GM23338 (cell line): ENCODE results near the gene CTNNA2.

Source experiments
- CREB1 ChIP-seq: fragments of 250-450 bp; sonication (Bioruptor Pico); IDR thresholded peaks from 2 replicates; pipeline ENCODE4 v1.5.0; 2020; ENCODE audit warnings: low read depth, mild to moderate bottlenecking, moderate library complexity
- CTCF ChIP-seq, 2 experiments: fragments of 200-600 bp in 1 of 2; sonication (generic) in 1 of 2; conservative IDR thresholded peaks; 2 replicates each; pipeline versions ENCODE4 v1.5.1 to v1.6.1; 2016 to 2017; ENCODE audit warnings: antibody characterized with exemption in 2 of 2, low read depth in 2 of 2, mild to moderate bottlenecking in 2 of 2, moderate library complexity in 1 of 2
- EZH2 ChIP-seq: fragments of 200-600 bp; sonication (generic); IDR thresholded peaks from one replicate; pipeline ENCODE4 v1.8.0; 2017; ENCODE audit warnings: antibody characterized with exemption, mild to moderate bottlenecking, low read depth; ENCODE audit not compliant: unreplicated experiment
- EZH2phosphoT487 ChIP-seq: fragments of 200-600 bp; sonication (generic); IDR thresholded peaks from one replicate; pipeline ENCODE4 v1.8.1; 2018; ENCODE audit warnings: antibody characterized with exemption; ENCODE audit not compliant: unreplicated experiment
- JUNB ChIP-seq: IDR thresholded peaks from one replicate; pipeline ENCODE4 v1.6.1; 2016; ENCODE audit warnings: antibody characterized with exemption; ENCODE audit not compliant: unreplicated experiment
- POLR2AphosphoS5 ChIP-seq: IDR thresholded peaks from 2 replicates; pipeline ENCODE4 v1.6.1; 2016; ENCODE audit warnings: antibody characterized with exemption, low read depth
- STAT1 ChIP-seq: IDR thresholded peaks from one replicate; pipeline ENCODE4 v1.6.1; 2016; ENCODE audit warnings: antibody characterized with exemption; ENCODE audit not compliant: unreplicated experiment
- ZNF114 ChIP-seq: fragments of 250-450 bp; sonication (Bioruptor Pico); IDR thresholded peaks from 2 replicates; pipeline ENCODE4 v1.5.0; 2020; ENCODE audit warnings: mild to moderate bottlenecking, moderate library complexity
- ZNF331 ChIP-seq: fragments of 250-450 bp; sonication (Bioruptor Pico); IDR thresholded peaks from 2 replicates; pipeline ENCODE4 v1.5.0; 2020; ENCODE audit warnings: low read depth, mild to moderate bottlenecking, moderate library complexity
- TF ChIP-seq, protein P1 (sequence below): fragments of 250-450 bp; sonication (Bioruptor Pico); IDR thresholded peaks from 2 replicates; pipeline ENCODE4 v1.5.0; 2020; ENCODE audit warnings: mild to moderate bottlenecking, moderate library complexity
- TF ChIP-seq, protein P2 (sequence below): IDR thresholded peaks from 2 replicates; pipeline ENCODE4 v1.6.1; 2016; ENCODE audit warnings: antibody characterized with exemption
- TF ChIP-seq, protein P3 (sequence below): IDR thresholded peaks from one replicate; pipeline ENCODE4 v1.6.1; 2018; ENCODE audit warnings: antibody characterized with exemption; ENCODE audit not compliant: unreplicated experiment

DNA sequence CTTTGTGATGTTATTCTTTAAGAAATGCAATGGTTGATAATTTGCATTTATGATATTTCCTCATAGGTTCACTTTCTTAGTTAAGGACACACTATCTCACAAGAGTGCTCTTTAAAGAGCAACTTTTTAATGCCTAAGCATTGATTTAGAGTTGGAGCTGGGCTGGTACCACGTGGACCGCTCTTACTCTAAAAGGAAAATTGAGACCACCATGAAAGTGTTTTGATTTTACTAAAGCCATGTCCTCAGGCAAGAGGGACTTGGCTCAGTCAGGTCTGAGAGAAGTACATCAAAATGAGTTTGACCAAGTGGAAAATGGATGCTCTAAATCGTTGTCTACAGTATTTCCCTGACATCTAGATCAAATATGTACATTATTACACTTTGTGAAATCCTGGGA lies 489.3 kb downstream of the CTNNA2 start:
- TF ChIP-seq CTCF (conservative IDR thresholded peaks at IDR 0.05; ENCODE audit: low read depth in 2 of 2), result no peak
- TF ChIP-seq POLR2AphosphoS5, result no peak
- no peak for TF ChIP-seq STAT1
- no peak for TF ChIP-seq JUNB
- TF ChIP-seq ZNF331 (CRISPR knock-in tag), result no peak
- TF ChIP-seq, protein P1, sequence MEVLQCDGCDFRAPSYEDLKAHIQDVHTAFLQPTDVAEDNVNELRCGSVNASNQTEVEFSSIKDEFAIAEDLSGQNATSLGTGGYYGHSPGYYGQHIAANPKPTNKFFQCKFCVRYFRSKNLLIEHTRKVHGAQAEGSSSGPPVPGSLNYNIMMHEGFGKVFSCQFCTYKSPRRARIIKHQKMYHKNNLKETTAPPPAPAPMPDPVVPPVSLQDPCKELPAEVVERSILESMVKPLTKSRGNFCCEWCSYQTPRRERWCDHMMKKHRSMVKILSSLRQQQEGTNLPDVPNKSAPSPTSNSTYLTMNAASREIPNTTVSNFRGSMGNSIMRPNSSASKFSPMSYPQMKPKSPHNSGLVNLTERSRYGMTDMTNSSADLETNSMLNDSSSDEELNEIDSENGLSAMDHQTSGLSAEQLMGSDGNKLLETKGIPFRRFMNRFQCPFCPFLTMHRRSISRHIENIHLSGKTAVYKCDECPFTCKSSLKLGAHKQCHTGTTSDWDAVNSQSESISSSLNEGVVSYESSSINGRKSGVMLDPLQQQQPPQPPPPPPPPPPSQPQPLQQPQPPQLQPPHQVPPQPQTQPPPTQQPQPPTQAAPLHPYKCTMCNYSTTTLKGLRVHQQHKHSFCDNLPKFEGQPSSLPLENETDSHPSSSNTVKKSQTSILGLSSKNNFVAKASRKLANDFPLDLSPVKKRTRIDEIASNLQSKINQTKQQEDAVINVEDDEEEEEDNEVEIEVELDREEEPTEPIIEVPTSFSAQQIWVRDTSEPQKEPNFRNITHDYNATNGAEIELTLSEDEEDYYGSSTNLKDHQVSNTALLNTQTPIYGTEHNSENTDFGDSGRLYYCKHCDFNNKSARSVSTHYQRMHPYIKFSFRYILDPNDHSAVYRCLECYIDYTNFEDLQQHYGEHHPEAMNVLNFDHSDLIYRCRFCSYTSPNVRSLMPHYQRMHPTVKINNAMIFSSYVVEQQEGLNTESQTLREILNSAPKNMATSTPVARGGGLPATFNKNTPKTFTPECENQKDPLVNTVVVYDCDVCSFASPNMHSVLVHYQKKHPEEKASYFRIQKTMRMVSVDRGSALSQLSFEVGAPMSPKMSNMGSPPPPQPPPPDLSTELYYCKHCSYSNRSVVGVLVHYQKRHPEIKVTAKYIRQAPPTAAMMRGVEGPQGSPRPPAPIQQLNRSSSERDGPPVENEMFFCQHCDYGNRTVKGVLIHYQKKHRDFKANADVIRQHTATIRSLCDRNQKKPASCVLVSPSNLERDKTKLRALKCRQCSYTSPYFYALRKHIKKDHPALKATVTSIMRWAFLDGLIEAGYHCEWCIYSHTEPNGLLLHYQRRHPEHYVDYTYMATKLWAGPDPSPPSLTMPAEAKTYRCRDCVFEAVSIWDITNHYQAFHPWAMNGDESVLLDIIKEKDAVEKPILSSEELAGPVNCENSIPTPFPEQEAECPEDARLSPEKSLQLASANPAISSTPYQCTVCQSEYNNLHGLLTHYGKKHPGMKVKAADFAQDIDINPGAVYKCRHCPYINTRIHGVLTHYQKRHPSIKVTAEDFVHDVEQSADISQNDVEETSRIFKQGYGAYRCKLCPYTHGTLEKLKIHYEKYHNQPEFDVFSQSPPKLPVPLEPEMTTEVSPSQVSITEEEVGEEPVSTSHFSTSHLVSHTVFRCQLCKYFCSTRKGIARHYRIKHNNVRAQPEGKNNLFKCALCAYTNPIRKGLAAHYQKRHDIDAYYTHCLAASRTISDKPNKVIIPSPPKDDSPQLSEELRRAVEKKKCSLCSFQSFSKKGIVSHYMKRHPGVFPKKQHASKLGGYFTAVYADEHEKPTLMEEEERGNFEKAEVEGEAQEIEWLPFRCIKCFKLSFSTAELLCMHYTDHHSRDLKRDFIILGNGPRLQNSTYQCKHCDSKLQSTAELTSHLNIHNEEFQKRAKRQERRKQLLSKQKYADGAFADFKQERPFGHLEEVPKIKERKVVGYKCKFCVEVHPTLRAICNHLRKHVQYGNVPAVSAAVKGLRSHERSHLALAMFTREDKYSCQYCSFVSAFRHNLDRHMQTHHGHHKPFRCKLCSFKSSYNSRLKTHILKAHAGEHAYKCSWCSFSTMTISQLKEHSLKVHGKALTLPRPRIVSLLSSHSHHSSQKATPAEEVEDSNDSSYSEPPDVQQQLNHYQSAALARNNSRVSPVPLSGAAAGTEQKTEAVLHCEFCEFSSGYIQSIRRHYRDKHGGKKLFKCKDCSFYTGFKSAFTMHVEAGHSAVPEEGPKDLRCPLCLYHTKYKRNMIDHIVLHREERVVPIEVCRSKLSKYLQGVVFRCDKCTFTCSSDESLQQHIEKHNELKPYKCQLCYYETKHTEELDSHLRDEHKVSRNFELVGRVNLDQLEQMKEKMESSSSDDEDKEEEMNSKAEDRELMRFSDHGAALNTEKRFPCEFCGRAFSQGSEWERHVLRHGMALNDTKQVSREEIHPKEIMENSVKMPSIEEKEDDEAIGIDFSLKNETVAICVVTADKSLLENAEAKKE, result no peak
- no peak for TF ChIP-seq EZH2phosphoT487
- TF ChIP-seq, protein P2, sequence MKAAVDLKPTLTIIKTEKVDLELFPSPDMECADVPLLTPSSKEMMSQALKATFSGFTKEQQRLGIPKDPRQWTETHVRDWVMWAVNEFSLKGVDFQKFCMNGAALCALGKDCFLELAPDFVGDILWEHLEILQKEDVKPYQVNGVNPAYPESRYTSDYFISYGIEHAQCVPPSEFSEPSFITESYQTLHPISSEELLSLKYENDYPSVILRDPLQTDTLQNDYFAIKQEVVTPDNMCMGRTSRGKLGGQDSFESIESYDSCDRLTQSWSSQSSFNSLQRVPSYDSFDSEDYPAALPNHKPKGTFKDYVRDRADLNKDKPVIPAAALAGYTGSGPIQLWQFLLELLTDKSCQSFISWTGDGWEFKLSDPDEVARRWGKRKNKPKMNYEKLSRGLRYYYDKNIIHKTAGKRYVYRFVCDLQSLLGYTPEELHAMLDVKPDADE, result no peak
- no peak for TF ChIP-seq EZH2
- TF ChIP-seq CREB1 (CRISPR knock-in tag), result no peak
- TF ChIP-seq, protein P3, sequence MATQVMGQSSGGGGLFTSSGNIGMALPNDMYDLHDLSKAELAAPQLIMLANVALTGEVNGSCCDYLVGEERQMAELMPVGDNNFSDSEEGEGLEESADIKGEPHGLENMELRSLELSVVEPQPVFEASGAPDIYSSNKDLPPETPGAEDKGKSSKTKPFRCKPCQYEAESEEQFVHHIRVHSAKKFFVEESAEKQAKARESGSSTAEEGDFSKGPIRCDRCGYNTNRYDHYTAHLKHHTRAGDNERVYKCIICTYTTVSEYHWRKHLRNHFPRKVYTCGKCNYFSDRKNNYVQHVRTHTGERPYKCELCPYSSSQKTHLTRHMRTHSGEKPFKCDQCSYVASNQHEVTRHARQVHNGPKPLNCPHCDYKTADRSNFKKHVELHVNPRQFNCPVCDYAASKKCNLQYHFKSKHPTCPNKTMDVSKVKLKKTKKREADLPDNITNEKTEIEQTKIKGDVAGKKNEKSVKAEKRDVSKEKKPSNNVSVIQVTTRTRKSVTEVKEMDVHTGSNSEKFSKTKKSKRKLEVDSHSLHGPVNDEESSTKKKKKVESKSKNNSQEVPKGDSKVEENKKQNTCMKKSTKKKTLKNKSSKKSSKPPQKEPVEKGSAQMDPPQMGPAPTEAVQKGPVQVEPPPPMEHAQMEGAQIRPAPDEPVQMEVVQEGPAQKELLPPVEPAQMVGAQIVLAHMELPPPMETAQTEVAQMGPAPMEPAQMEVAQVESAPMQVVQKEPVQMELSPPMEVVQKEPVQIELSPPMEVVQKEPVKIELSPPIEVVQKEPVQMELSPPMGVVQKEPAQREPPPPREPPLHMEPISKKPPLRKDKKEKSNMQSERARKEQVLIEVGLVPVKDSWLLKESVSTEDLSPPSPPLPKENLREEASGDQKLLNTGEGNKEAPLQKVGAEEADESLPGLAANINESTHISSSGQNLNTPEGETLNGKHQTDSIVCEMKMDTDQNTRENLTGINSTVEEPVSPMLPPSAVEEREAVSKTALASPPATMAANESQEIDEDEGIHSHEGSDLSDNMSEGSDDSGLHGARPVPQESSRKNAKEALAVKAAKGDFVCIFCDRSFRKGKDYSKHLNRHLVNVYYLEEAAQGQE, result no peak
- TF ChIP-seq ZNF114 (CRISPR knock-in tag), result no peak
